Measurements from ENCODE around the gene ADAM29. TPM values are rescaled to one million over a fixed set of nuclear protein-coding genes. Genes with fewer than 3 reads are reported as not detected.

The ADAM29 gene
- total RNA-seq, 1 experiment from 2014 or later = not detected

GRCh38 chr4:174940002-174940401 lies 21.8 kb downstream of the ADAM29 start:
- ATAC-seq (no peak), DNase-seq (ENCODE audit: low read depth, low spot score) (no peak)
- no peak for TF ChIP-seq TCF7L2 (IDR thresholded peaks at IDR 0.05; ENCODE audit: borderline replicate concordance, extremely low read depth, insufficient read depth, insufficient read length)
- TF ChIP-seq POLR2AphosphoS5 (IDR thresholded peaks at IDR 0.05; ENCODE audit: low read depth, low read length) = no peak
- no peak for TF ChIP-seq RAD21 (IDR thresholded peaks at IDR 0.05; ENCODE audit: low read depth)
- no peak for TF ChIP-seq REST (IDR thresholded peaks at IDR 0.05; ENCODE audit: low read depth)
- no peak for TF ChIP-seq FOSL1 (IDR thresholded peaks at IDR 0.05; ENCODE audit: low read depth)
- H3K4me3 ChIP-seq (replicated peaks in 1 of 2; ENCODE audit: low read depth in 1 of 2, low read length in 2 of 2) = no peak overlapping the region
- ChIA-PET POLR2A (no interaction called here), RAD21 (ENCODE audit: low non-redundant PET in 1 of 2, low total read pairs in 2 of 2, uncharacterized antibody in 2 of 2, unreplicated experiment in 2 of 2) (no interaction called here), CTCF (no interaction called here)
- BruUV-seq (replicated peaks) = no TSS peak
- H3K9me3 ChIP-seq (ENCODE audit: control insufficient read depth in 1 of 2, insufficient read depth in 1 of 2, low read depth in 1 of 2, low read length in 2 of 2) = no peaks in the 10 kb centered on the region
- H2AFZ ChIP-seq (ENCODE audit: low read depth, low read length, poor library complexity, severe bottlenecking) = no peak overlapping the region
- no peaks in the 10 kb centered on the region for H3K27me3 ChIP-seq (ENCODE audit: insufficient read depth, low read length)
- no peak overlapping the region for H3K9ac ChIP-seq (ENCODE audit: low read length)
- H3K9me2 ChIP-seq (ENCODE audit: insufficient read depth) = no peaks in the 10 kb centered on the region
- H3K79me2 ChIP-seq (ENCODE audit: insufficient read depth, low read length) = no peaks in the 10 kb centered on the region
- H3K36me3 ChIP-seq (ENCODE audit: control insufficient read depth in 1 of 2, insufficient read depth in 2 of 2, low read length in 2 of 2) = no peaks in the 10 kb centered on the region
- intact Hi-C loops (cut with micrococcal nuclease) = no loop called here
- no peaks in the 10 kb centered on the region for H3K4me1 ChIP-seq (ENCODE audit: control insufficient read depth in 1 of 2, insufficient read depth in 2 of 2, low read length in 2 of 2)
- H3K27ac ChIP-seq (ENCODE audit: low read depth, low read length) = no peak overlapping the region
- no peaks in the 10 kb centered on the region for H4K20me1 ChIP-seq (ENCODE audit: insufficient read depth)
- H3K4me2 ChIP-seq (ENCODE audit: low read length) = no peak overlapping the region

DNA sequence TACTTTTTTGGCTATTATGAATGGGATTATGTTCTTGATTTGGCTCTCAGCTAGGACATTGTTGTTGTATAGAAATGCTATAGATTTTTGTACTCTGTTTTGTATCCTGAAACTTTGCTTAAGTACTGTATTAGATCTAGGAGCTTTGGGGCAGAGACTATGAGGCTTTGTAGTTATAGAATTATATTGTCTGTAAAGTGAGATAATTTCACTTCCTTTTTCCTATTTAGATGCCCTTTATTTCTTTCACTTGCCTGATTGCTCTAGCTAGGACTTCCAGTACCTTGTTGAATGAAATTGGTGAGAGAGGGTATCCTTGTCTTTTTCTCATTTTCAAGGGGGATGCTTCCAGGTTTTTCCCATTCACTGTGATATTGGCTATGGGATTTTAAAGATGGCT lies 28.1 kb downstream of the ADAM29 start:
- BruUV-seq (replicated peaks) = no TSS peak
- no peak overlapping the region for H2AFZ ChIP-seq (ENCODE audit: low read depth, low read length, poor library complexity, severe bottlenecking)
- H4K20me1 ChIP-seq (ENCODE audit: insufficient read depth) = no peaks in the 10 kb centered on the region
- ChIA-PET CTCF (no interaction called here), POLR2A (no interaction called here), RAD21 (ENCODE audit: low non-redundant PET in 1 of 2, low total read pairs in 2 of 2, uncharacterized antibody in 2 of 2, unreplicated experiment in 2 of 2) (no interaction called here)
- no peak for ATAC-seq
- H3K9me2 ChIP-seq (ENCODE audit: insufficient read depth) = no peaks in the 10 kb centered on the region
- intact Hi-C loops (cut with micrococcal nuclease) = no loop called here
- H3K36me3 ChIP-seq (ENCODE audit: control insufficient read depth in 1 of 2, insufficient read depth in 2 of 2, low read length in 2 of 2) = no peaks in the 10 kb centered on the region
- TF ChIP-seq CBX3 (IDR thresholded peaks at IDR 0.05; ENCODE audit: low read depth) = no peak
- no peak for TF ChIP-seq RAD21 (IDR thresholded peaks at IDR 0.05; ENCODE audit: low read depth)
- TF ChIP-seq JUND (IDR thresholded peaks at IDR 0.05) = no peak
- TF ChIP-seq REST (IDR thresholded peaks at IDR 0.05; ENCODE audit: low read depth) = no peak
- no peak overlapping the region for H3K4me3 ChIP-seq (replicated peaks in 1 of 2; ENCODE audit: low read depth in 1 of 2, low read length in 2 of 2)
- no peak overlapping the region for H3K9ac ChIP-seq (ENCODE audit: low read length)
- H3K27ac ChIP-seq (ENCODE audit: low read depth, low read length) = no peak overlapping the region
- no peaks in the 10 kb centered on the region for H3K27me3 ChIP-seq (ENCODE audit: insufficient read depth, low read length)
- H3K4me1 ChIP-seq (ENCODE audit: control insufficient read depth in 1 of 2, insufficient read depth in 2 of 2, low read length in 2 of 2) = no peaks in the 10 kb centered on the region
- no peaks in the 10 kb centered on the region for H3K9me3 ChIP-seq (ENCODE audit: control insufficient read depth in 1 of 2, insufficient read depth in 1 of 2, low read depth in 1 of 2, low read length in 2 of 2)
- H3K4me2 ChIP-seq (ENCODE audit: low read length) = no peak overlapping the region
- no peak for DNase-seq (ENCODE audit: low read depth, low spot score)
- H3K79me2 ChIP-seq (ENCODE audit: insufficient read depth, low read length) = no peaks in the 10 kb centered on the region
